Pulmonary artery endothelial cell (primary cell): Measurements from ENCODE around the gene SPATA45. TPM values are rescaled to one million over a fixed set of nuclear protein-coding genes. Genes with fewer than 3 reads are reported as not detected.
"Not testable (repeated sequence)": the region's sequence is repeated elsewhere in the genome, so short reads cannot be mapped to it uniquely, and the experiment has no call there.

Experiments used
- DNase-seq: peaks from one replicate; pipeline ENCODE4 v3.0.0-alpha.2; 2011; ENCODE audit warnings: low read depth, low spot score
- total RNA-seq: library from RNA; depleted of rRNA; stranded (reverse); fragments of >200 nt; gene quantifications from 2 replicates; pipeline ENCODE4 v1.2.3, GENCODE V29; 2014

Gene SPATA45
- total RNA-seq, 1 donor from 2014 or later: not detected

GRCh38 chr1:212833211-212834207 is 13.9 kb downstream of the SPATA45 start:
- not testable (repeated sequence) for DNase-seq

- no peak for DNase-seq
Observed at GRCh38 chr1:212828395-212828794, 19.1 kb downstream of the SPATA45 start.

- no peak for DNase-seq
Observed at GRCh38 chr1:212827831-212828278, 19.6 kb downstream of the SPATA45 start.

DNA sequence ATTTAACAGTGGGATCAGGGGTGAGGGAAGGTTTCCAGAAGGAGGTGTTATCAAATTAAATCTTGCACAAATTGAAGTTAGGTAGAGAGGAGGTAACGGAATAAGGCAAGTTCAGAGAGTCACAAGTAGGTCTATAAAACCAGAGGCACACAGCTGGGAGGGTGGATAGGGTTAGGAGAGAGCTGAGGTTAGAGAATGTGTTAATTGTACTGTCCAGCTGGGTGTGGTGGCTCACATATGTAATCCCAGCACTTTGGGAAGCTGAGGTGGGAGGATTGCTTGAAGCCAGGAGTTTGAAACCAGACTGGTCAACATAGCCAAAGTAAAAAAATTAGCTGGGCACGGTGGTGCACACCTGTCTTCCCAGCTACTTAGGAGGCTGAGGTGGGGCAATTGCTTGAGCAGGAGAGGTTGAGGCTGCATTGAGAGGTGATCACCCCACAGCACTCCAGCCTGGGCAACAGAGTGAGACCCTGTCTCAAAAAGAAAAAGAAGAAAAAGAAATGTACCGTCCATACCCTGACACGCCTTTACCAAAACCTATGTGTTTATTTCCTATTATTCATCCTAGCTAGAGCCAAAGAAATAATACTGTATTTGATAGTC is 20.2 kb downstream of the SPATA45 start:
- DNase-seq: no peak

DNA sequence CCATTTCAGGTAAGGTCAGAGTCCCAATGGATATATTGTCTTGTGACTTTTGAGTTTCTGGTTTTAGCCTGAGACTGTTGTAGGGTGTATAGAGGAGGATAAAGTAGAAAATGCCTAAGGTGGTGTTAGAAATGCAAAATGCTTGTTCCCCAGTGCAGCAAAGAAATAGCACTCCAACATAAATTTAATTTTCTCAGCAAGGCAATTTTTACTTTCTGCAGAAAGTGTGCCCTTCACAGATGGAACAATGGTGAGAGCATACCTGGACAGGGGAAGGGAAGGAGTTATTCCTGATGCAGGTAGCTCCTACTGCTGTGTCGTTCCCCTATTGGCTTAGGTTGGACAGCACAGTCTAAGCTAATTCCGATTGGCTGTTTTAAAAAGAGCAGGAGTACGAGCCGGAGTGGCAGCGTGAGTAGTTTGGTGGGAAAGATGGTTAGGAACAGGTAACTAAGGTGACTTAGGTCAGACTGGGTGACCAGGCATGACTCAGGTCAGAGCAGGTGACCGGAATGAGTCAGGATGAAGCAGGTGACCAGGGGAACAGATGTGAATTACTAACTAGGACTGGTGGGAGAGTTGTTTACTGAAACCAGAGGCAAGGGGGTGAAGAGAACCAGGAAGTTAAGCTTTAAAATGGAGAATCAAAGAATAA is 21.5 kb downstream of the SPATA45 start:
- no peak for DNase-seq

- no peak for DNase-seq
Observed at GRCh38 chr1:212824201-212824600, 23.2 kb downstream of the SPATA45 start.

DNA sequence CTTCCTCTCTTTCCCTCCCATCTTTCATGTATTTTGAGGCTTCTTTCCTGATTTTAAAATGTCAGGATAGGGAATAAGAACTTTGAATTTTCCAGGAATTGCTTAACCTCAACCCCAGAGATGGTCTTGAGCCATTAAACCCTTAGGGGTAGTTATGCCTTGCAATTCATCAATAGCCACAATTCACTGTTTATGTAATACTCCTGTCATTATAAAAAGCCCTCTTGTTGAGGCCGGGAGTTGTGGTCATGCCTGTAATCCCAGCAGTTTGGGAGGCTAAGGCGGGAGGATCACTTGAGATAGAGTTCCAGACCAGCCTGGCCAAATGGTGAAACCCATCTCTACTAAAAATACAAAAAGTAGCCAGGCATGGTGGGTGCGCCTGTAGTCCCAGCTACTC is 24.5 kb downstream of the SPATA45 start:
- DNase-seq: no peak

GRCh38 chr1:212820969-212821368 is 26.5 kb downstream of the SPATA45 start:
- no peak for DNase-seq

DNA sequence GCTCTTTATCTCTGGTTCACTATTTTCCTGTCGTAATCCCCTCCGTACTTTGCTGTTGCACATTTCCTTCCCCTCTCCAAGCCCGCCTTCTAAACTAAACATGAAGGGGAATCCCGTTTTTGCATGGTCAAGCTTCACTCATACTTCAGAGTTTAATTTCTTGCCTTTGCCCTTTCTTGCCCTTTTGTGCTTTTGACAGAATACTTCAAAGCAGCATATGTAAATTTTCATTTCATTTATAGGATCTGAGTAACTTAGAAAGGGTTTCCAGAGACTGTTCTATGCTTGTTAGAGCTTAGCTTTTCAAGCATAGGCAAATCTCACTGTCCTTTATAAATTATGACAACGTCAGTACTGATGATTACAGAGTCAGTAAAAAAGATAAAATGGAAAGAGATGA is 27.7 kb downstream of the SPATA45 start:
- peak; percentile 30 for DNase-seq

GRCh38 chr1:212816567-212817278 is 30.7 kb downstream of the SPATA45 start:
- DNase-seq: no peak

GRCh38 chr1:212814537-212815334 is 32.7 kb downstream of the SPATA45 start:
- DNase-seq: no peak

- no peak for DNase-seq
Observed at GRCh38 chr1:212805767-212806166, 41.7 kb downstream of the SPATA45 start.

- no peak for DNase-seq
Observed at GRCh38 chr1:212797681-212798080, 49.8 kb downstream of the SPATA45 start.

DNA sequence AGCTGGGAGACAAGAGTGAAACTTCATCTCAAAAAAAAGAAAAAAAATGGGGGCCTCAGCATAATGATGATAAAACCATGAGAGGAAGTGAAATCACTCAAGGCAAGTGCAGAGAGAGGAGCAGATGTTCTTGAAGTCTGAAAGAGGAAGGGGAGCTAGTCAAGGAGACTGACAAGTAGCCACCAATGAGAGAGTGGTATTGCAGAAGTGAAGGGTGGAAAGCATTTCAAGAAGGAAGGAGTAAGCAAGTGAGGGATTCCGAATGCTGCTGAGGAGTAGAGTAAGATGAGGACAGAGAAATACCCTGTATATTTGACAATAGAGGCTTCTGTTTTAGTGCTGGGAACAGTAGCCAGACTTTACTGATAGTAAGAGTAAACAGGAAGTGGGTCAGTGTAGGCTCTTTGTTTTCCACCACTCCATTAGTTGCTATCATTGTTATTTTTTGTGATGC is 52.9 kb downstream of the SPATA45 start:
- no peak for DNase-seq

DNA sequence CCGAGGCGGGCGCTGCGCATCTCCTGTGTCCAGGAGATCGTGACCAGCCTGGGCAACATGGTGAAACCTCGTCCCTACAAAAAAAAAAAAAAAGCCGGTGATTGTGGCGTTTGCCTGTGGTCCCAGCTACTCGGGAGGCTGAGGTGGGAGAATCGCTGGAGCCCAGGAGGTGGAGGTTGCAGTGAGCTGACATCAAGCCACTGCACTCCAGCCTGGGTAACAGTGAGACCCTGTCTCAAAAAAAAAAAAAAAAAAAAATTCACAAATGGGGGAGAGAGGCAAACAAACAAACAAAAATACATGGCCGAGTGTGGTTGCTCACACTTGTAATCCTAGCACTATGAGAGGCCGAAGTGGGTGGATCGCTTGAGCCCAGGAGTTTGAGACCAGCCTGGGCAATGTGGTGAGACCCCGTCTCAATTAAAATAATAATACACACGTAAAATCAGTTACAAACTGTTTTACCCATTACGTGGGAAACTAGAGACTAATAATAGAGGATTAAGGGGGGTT is 55.0 kb downstream of the SPATA45 start:
- no peak for DNase-seq

- peak; percentile 71 for DNase-seq
Observed at GRCh38 chr1:212791676-212792395, 55.6 kb downstream of the SPATA45 start, which contains the start of the genes NSL1 and TATDN3. TSS of gene NSL1 (minus strand) at chr1:212791777. CDS start at chr1:212791763, 14 bp downstream. TSS of gene TATDN3 (plus strand) at chr1:212791894. CDS start at chr1:212791922, 28 bp downstream.

GRCh38 chr1:212791261-212791675 is 56.2 kb downstream of the SPATA45 start:
- DNase-seq: no peak

GRCh38 chr1:212785871-212786270 is 61.6 kb downstream of the SPATA45 start:
- no peak for DNase-seq

DNA sequence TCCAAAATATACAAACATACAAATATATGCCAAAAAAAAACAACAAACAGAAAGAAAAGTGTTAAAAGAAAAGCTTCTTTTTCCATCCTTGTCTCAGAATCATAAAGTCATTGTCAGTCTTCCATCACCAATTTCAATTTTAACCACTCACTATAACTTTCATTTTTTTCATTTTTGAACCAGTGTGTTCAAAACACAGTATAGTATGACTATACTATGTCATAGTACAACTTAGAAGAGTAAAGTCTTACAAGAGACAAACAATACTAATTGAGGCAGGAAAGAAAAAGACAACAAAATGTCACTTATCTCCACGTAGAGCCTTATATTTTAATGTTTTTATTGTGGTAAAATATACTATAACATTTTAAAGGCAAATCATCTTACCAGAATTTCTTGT is 63.5 kb downstream of the SPATA45 start:
- DNase-seq: no peak
